ENCODE results near the gene SIGLEC11. TPM values are rescaled to one million over a fixed set of nuclear protein-coding genes. Genes with fewer than 3 reads are reported as not detected.

The SIGLEC11 gene
- total and polyA plus RNA-seq, 2 of the 13 experiments (the other 11 are each of a cell fraction or from before 2014, with no cell fraction given), result not detected

DNA sequence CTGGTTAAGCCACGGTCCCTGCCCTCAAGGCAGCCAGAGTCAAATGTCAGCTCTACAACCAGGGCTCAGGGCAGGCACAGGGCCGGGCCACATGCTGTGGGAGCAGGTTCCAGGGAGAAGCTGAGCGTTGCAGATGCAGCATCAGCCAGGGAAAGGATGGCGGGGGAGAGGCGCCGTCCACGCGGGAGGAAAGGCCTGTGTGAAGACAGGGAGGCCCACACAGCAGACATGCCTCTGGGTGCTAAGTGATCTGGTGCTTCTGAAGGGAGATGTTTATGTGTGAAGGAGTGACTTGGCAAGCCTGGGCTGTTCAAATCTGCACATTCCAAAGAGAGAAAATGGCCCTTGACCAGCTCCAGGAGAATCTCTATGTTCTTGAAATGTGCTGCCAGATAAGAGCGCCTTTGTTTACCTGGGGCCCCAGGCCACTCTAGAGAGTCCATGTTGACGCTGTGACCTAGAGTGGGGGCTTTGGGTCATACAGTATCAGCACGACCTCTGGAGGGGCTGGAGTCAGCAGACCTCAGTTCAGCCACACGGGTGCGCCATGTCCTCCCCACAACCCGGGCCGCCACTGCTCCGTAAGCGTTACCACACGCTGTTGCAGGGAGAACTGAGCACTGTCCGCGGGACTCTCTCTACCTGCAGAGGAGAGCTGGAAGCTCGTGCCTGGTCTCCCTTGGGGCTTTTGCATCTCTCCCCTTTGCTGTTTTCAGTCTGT, 47.8 kb downstream of the SIGLEC11 start (continued):
- TF ChIP-seq RBM22 (optimal IDR thresholded peaks at IDR 0.05; ENCODE audit: low read length) (peak; percentile 37), ZNF564 (CRISPR knock-in tag; IDR thresholded peaks at IDR 0.05) (no peak), SP4 (CRISPR knock-in tag; IDR thresholded peaks at IDR 0.05) (no peak), NKX3-1 (CRISPR knock-in tag; IDR thresholded peaks at IDR 0.05) (no peak), REL (CRISPR knock-in tag; conservative IDR thresholded peaks at IDR 0.05) (no peak), POGZ (CRISPR knock-in tag; IDR thresholded peaks at IDR 0.05) (peak; percentile 70), SMC3 (IDR thresholded peaks at IDR 0.05; ENCODE audit: low read length) (no peak), ZMYM4 (CRISPR knock-in tag; IDR thresholded peaks at IDR 0.05) (peak; percentile 70), WIZ (CRISPR knock-in tag; IDR thresholded peaks at IDR 0.05) (no peak), FOXC1 (CRISPR knock-in tag; IDR thresholded peaks at IDR 0.05; ENCODE audit: borderline replicate concordance) (no peak), SCMH1 (CRISPR knock-in tag; IDR thresholded peaks at IDR 0.05; ENCODE audit: borderline replicate concordance) (no peak), SNAPC2 (CRISPR knock-in tag; IDR thresholded peaks at IDR 0.05) (no peak), HNRNPLL (IDR thresholded peaks at IDR 0.05; ENCODE audit: low read depth, low read length, poor library complexity, severe bottlenecking) (peak; percentile 79), TEAD3 (CRISPR knock-in tag; optimal IDR thresholded peaks at IDR 0.05; ENCODE audit: borderline replicate concordance) (no peak), HIVEP1 (CRISPR knock-in tag; IDR thresholded peaks at IDR 0.05) (no peak), ZNF629 (CRISPR knock-in tag; conservative IDR thresholded peaks at IDR 0.05) (no peak)
- TF ChIP-seq, protein P1, sequence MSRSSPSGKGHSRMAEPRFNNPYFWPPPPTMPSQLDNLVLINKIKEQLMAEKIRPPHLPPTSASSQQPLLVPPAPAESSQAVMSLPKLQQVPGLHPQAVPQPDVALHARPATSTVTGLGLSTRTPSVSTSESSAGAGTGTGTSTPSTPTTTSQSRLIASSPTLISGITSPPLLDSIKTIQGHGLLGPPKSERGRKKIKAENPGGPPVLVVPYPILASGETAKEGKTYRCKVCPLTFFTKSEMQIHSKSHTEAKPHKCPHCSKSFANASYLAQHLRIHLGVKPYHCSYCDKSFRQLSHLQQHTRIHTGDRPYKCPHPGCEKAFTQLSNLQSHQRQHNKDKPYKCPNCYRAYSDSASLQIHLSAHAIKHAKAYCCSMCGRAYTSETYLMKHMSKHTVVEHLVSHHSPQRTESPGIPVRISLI (CRISPR knock-in tag; IDR thresholded peaks at IDR 0.05; ENCODE audit: borderline replicate concordance), result no peak
- TF ChIP-seq, protein P2, sequence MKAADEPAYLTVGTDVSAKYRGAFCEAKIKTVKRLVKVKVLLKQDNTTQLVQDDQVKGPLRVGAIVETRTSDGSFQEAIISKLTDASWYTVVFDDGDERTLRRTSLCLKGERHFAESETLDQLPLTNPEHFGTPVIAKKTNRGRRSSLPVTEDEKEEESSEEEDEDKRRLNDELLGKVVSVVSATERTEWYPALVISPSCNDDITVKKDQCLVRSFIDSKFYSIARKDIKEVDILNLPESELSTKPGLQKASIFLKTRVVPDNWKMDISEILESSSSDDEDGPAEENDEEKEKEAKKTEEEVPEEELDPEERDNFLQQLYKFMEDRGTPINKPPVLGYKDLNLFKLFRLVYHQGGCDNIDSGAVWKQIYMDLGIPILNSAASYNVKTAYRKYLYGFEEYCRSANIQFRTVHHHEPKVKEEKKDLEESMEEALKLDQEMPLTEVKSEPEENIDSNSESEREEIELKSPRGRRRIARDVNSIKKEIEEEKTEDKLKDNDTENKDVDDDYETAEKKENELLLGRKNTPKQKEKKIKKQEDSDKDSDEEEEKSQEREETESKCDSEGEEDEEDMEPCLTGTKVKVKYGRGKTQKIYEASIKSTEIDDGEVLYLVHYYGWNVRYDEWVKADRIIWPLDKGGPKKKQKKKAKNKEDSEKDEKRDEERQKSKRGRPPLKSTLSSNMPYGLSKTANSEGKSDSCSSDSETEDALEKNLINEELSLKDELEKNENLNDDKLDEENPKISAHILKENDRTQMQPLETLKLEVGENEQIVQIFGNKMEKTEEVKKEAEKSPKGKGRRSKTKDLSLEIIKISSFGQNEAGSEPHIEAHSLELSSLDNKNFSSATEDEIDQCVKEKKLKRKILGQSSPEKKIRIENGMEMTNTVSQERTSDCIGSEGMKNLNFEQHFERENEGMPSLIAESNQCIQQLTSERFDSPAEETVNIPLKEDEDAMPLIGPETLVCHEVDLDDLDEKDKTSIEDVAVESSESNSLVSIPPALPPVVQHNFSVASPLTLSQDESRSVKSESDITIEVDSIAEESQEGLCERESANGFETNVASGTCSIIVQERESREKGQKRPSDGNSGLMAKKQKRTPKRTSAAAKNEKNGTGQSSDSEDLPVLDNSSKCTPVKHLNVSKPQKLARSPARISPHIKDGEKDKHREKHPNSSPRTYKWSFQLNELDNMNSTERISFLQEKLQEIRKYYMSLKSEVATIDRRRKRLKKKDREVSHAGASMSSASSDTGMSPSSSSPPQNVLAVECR (CRISPR knock-in tag; IDR thresholded peaks at IDR 0.05; ENCODE audit: borderline replicate concordance), result peak; percentile 45; the same call in 1 of the 2 replicates
- TF ChIP-seq, protein P3, sequence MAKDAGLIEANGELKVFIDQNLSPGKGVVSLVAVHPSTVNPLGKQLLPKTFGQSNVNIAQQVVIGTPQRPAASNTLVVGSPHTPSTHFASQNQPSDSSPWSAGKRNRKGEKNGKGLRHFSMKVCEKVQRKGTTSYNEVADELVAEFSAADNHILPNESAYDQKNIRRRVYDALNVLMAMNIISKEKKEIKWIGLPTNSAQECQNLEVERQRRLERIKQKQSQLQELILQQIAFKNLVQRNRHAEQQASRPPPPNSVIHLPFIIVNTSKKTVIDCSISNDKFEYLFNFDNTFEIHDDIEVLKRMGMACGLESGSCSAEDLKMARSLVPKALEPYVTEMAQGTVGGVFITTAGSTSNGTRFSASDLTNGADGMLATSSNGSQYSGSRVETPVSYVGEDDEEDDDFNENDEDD (CRISPR knock-in tag; IDR thresholded peaks at IDR 0.05; ENCODE audit: borderline replicate concordance), result no peak
- TF ChIP-seq, protein P4, sequence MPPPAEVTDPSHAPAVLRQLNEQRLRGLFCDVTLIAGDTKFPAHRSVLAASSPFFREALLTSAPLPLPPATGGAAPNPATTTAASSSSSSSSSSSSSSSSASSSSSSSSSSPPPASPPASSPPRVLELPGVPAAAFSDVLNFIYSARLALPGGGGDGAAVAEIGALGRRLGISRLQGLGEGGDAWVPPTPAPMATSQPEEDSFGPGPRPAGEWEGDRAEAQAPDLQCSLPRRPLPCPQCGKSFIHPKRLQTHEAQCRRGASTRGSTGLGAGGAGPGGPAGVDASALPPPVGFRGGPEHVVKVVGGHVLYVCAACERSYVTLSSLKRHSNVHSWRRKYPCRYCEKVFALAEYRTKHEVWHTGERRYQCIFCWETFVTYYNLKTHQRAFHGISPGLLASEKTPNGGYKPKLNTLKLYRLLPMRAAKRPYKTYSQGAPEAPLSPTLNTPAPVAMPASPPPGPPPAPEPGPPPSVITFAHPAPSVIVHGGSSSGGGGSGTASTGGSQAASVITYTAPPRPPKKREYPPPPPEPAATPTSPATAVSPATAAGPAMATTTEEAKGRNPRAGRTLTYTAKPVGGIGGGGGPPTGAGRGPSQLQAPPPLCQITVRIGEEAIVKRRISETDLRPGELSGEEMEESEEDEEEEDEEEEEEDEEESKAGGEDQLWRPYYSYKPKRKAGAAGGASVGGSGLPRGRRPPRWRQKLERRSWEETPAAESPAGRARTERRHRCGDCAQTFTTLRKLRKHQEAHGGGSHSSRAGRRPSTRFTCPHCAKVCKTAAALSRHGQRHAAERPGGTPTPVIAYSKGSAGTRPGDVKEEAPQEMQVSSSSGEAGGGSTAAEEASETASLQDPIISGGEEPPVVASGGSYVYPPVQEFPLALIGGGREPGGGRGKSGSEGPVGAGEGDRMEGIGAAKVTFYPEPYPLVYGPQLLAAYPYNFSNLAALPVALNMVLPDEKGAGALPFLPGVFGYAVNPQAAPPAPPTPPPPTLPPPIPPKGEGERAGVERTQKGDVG (CRISPR knock-in tag; IDR thresholded peaks at IDR 0.05; ENCODE audit: borderline replicate concordance), result peak; percentile 97
